22Rv1 (cell line): ENCODE data around the gene VPS72.

ENCODE experiments used
- CTCF ChIP-seq: fragments of 450-650 bp; IDR thresholded peaks from 2 replicates; pipeline ENCODE4 v1.5.1; 2017; ENCODE audit warnings: mild to moderate bottlenecking
- ZFX ChIP-seq: fragments of 450-650 bp; IDR thresholded peaks from 2 replicates; pipeline ENCODE4 v1.6.1; 2017; ENCODE audit warnings: antibody characterized with exemption, borderline replicate concordance

DNA sequence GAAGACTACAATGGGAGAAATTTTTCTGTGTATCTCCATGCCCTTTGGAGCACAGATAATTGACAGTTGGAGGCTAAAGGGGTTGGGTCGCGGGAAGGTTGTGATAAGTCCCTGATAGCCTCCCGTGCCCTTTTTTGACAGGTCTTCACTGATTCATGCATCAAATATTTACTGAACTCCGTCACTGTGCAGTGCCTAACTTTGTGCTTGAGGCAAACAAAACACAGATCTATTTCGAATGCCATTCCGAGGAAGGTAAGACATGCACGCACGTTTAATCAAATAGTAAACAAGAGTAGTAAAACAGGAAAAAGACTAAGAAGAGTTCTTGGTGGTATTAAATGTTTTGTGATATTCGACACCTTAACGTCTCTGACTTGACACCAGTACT is 7.9 kb upstream of the VPS72 start:
- no peak for TF ChIP-seq CTCF
- TF ChIP-seq ZFX = no peak
